Measurements from ENCODE around the gene GMPPA. TPM values are rescaled to one million over a fixed set of nuclear protein-coding genes. Genes with fewer than 3 reads are reported as not detected.

Gene GMPPA
- total RNA-seq, 1 donor from 2014 or later = 29.9 TPM

GRCh38 chr2:219478916-219479315 lies 19.8 kb upstream of the GMPPA start:
- peaks cover 39% of the 10 kb centered on the region for H3K27me3 ChIP-seq (ENCODE audit: low read depth)
- H3K27ac ChIP-seq = no peak overlapping the region
- H3K4me3 ChIP-seq = no peak overlapping the region
- no peaks in the 10 kb centered on the region for H3K36me3 ChIP-seq
- H3K9me3 ChIP-seq = no peaks in the 10 kb centered on the region
- intact Hi-C loops (cut with DNase I) = no loop called here
- no peak for DNase-seq
- H3K4me1 ChIP-seq = no peaks in the 10 kb centered on the region
- no peak for TF ChIP-seq CTCF (IDR thresholded peaks at IDR 0.05)
- no peak for ATAC-seq

- Histone ChIP-seq H3K4me1 (peaks cover 4% of the 10 kb centered on the region), H3K27ac (no peak overlapping the region), H3K4me3 (no peak overlapping the region), H3K9me3 (no peaks in the 10 kb centered on the region), H3K27me3 (ENCODE audit: low read depth) (peaks cover 48% of the 10 kb centered on the region), H3K36me3 (no peaks in the 10 kb centered on the region)
- no peak for DNase-seq
- no peak for TF ChIP-seq CTCF (IDR thresholded peaks at IDR 0.05)
- ATAC-seq = no peak
- intact Hi-C loops (cut with DNase I) = no loop called here
Measured at GRCh38 chr2:219480004-219480403, 18.7 kb upstream of the GMPPA start.

GRCh38 chr2:219482674-219483405 lies 15.9 kb upstream of the GMPPA start:
- ATAC-seq = no peak
- no peak for TF ChIP-seq CTCF (IDR thresholded peaks at IDR 0.05)
- Histone ChIP-seq H3K36me3 (no peaks in the 10 kb centered on the region), H3K27me3 (ENCODE audit: low read depth) (peaks cover 64% of the 10 kb centered on the region), H3K27ac (no peak overlapping the region), H3K9me3 (no peaks in the 10 kb centered on the region), H3K4me3 (no peak overlapping the region), H3K4me1 (peaks cover 4% of the 10 kb centered on the region)
- DNase-seq = no peak
- intact Hi-C loops (cut with DNase I) = no loop called here

GRCh38 chr2:219483451-219484342 lies 15.0 kb upstream of the GMPPA start:
- ATAC-seq = peak in 1 of 2 donors; percentile 5
- H3K27ac ChIP-seq = no peak overlapping the region
- H3K4me3 ChIP-seq = peak overlapping the region; percentile 30

More at GRCh38 chr2:219483451-219484342, 15.0 kb upstream of the GMPPA start:
- intact Hi-C loops (cut with DNase I) = no loop called here
- H3K27me3 ChIP-seq (ENCODE audit: low read depth) = peaks cover 71% of the 10 kb centered on the region
- H3K4me1 ChIP-seq = peaks cover 4% of the 10 kb centered on the region
- no peak for TF ChIP-seq CTCF (IDR thresholded peaks at IDR 0.05)
- DNase-seq = no peak
- no peaks in the 10 kb centered on the region for H3K9me3 ChIP-seq
- no peaks in the 10 kb centered on the region for H3K36me3 ChIP-seq
